ENCODE data around the gene BORCS5. TPM values are rescaled to one million over a fixed set of nuclear protein-coding genes. Genes with fewer than 3 reads are reported as not detected.

BORCS5 gene
- total RNA-seq, 4 donors from 2014 or later = 0.51 to 87.1 (median 17.9) TPM

- no peak for DNase-seq
- Histone ChIP-seq H3K27ac (no peak overlapping the region), H3K4me3 (no peak overlapping the region), H3K36me3 (no peaks in the 10 kb centered on the region), H3K9me3 (no peaks in the 10 kb centered on the region), H3K27me3 (no peaks in the 10 kb centered on the region), H3K4me1 (no peaks in the 10 kb centered on the region)
- TF ChIP-seq POLR2A (IDR thresholded peaks at IDR 0.05) = no peak
- TF ChIP-seq, protein P1, sequence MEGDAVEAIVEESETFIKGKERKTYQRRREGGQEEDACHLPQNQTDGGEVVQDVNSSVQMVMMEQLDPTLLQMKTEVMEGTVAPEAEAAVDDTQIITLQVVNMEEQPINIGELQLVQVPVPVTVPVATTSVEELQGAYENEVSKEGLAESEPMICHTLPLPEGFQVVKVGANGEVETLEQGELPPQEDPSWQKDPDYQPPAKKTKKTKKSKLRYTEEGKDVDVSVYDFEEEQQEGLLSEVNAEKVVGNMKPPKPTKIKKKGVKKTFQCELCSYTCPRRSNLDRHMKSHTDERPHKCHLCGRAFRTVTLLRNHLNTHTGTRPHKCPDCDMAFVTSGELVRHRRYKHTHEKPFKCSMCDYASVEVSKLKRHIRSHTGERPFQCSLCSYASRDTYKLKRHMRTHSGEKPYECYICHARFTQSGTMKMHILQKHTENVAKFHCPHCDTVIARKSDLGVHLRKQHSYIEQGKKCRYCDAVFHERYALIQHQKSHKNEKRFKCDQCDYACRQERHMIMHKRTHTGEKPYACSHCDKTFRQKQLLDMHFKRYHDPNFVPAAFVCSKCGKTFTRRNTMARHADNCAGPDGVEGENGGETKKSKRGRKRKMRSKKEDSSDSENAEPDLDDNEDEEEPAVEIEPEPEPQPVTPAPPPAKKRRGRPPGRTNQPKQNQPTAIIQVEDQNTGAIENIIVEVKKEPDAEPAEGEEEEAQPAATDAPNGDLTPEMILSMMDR (IDR thresholded peaks at IDR 0.05) = no peak
- intact Hi-C loops (cut with DNase I; ENCODE audit: low total_unique reads) = no loop called here
These were observed 94.2 kb downstream of the BORCS5 start for GRCh38 chr12:12451098-12451497.

GRCh38 chr12:12452326-12452902 is 95.5 kb downstream of the BORCS5 start:
- intact Hi-C loops (cut with DNase I; ENCODE audit: low total_unique reads) = no loop called here
- TF ChIP-seq POLR2A (IDR thresholded peaks at IDR 0.05) = no peak
- DNase-seq = no peak
- Histone ChIP-seq H3K36me3 (no peaks in the 10 kb centered on the region), H3K27me3 (no peaks in the 10 kb centered on the region), H3K27ac (no peak overlapping the region), H3K4me3 (no peak overlapping the region), H3K9me3 (no peaks in the 10 kb centered on the region), H3K4me1 (no peaks in the 10 kb centered on the region)

- no peak overlapping the region for H3K27ac ChIP-seq
- H3K4me3 ChIP-seq = no peak overlapping the region
- H3K36me3 ChIP-seq = no peaks in the 10 kb centered on the region
- no peak for DNase-seq
- intact Hi-C loops (cut with DNase I; ENCODE audit: low total_unique reads) = no loop called here
- H3K27me3 ChIP-seq = no peaks in the 10 kb centered on the region
- TF ChIP-seq, protein P1 (IDR thresholded peaks at IDR 0.05) = no peak
- TF ChIP-seq POLR2A (IDR thresholded peaks at IDR 0.05) = no peak
- H3K4me1 ChIP-seq = no peaks in the 10 kb centered on the region
- no peaks in the 10 kb centered on the region for H3K9me3 ChIP-seq
These were observed 96.8 kb downstream of the BORCS5 start for GRCh38 chr12:12453635-12454034.

GRCh38 chr12:12454315-12454714 is 97.4 kb downstream of the BORCS5 start:
- Histone ChIP-seq H3K27me3 (no peaks in the 10 kb centered on the region), H3K27ac (no peak overlapping the region), H3K4me1 (no peaks in the 10 kb centered on the region), H3K9me3 (no peaks in the 10 kb centered on the region), H3K4me3 (no peak overlapping the region), H3K36me3 (no peaks in the 10 kb centered on the region)
- no peak for DNase-seq
- intact Hi-C loops (cut with DNase I; ENCODE audit: low total_unique reads) = no loop called here
- TF ChIP-seq POLR2A (IDR thresholded peaks at IDR 0.05) = no peak
- TF ChIP-seq, protein P1 (IDR thresholded peaks at IDR 0.05) = no peak

DNA sequence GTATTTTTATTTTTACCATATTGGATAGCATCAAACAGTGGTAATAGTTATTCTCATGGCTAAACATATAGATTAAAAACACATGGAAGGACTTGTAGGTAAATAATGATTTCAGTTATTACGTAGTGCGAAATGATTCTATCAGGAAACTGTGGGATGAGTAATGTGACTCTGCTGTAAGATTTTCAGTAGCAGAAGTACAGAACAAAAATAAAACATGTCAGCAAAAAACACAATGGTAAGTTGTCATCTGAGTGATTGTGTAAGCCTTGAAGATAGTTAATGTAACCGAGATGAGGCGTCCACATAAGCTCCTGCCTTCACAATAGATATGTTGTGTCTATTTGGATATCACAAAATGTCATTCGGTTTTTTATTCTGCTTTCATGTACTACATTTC is 99.8 kb downstream of the BORCS5 start:
- no peak for DNase-seq
- H3K9me3 ChIP-seq = no peaks in the 10 kb centered on the region
- no peak overlapping the region for H3K27ac ChIP-seq
- intact Hi-C loops (cut with DNase I; ENCODE audit: low total_unique reads) = no loop called here
- H3K36me3 ChIP-seq = no peaks in the 10 kb centered on the region
- TF ChIP-seq POLR2A (IDR thresholded peaks at IDR 0.05) = no peak
- TF ChIP-seq, protein P1 (IDR thresholded peaks at IDR 0.05) = no peak
- no peaks in the 10 kb centered on the region for H3K4me1 ChIP-seq
- H3K4me3 ChIP-seq = no peak overlapping the region
- no peaks in the 10 kb centered on the region for H3K27me3 ChIP-seq

Measured in uterus (tissue), 4 donors.